DOHH2 (cell line): ENCODE results near the gene ATXN7L1.

Experiments used
- H3F3A ChIP-seq: fragments of 200-600 bp; sonication (generic), shearing (Covaris generic); 2 replicates; pipeline ENCODE4 v1.6.0; 2016; ENCODE audit warnings: antibody characterized with exemption, mild to moderate bottlenecking; ENCODE audit not compliant: control insufficient read depth, insufficient read depth
- H3K27ac ChIP-seq: fragments of 200-600 bp; sonication (generic); 2 replicates; pipeline ENCODE4 v1.5.1; 2014; ENCODE audit warnings: low read depth, mild to moderate bottlenecking, low read length, moderate library complexity
- H3K27me3 ChIP-seq: fragments of 200-600 bp; sonication (generic); 2 replicates; pipeline ENCODE4 v1.6.1; 2014; ENCODE audit warnings: mild to moderate bottlenecking, low read length, mixed read lengths; ENCODE audit not compliant: control insufficient read depth
- H3K36me3 ChIP-seq: fragments of 200-600 bp; sonication (generic); 2 replicates; pipeline ENCODE4 v1.6.1; 2014; ENCODE audit warnings: mild to moderate bottlenecking, low read length, moderate library complexity, mixed read lengths; ENCODE audit not compliant: control insufficient read depth
- H3K4me1 ChIP-seq: fragments of 200-600 bp; sonication (generic); 2 replicates; pipeline ENCODE4 v1.6.1; 2014; ENCODE audit warnings: mild to moderate bottlenecking, low read length, mixed read lengths; ENCODE audit not compliant: control insufficient read depth
- H3K4me2 ChIP-seq: fragments of 200-600 bp; sonication (generic); 2 replicates; pipeline ENCODE4 v1.6.0; 2014; ENCODE audit warnings: mild to moderate bottlenecking, low read length, moderate library complexity
- H3K4me3 ChIP-seq: fragments of 200-600 bp; sonication (generic); 2 replicates; pipeline ENCODE4 v1.5.1; 2014; ENCODE audit warnings: mild to moderate bottlenecking, low read length, mixed read lengths
- H3K79me2 ChIP-seq: fragments of 200-600 bp; sonication (generic); 2 replicates; pipeline ENCODE4 v1.6.1; 2014; ENCODE audit warnings: mild to moderate bottlenecking, low read length, mixed read lengths; ENCODE audit not compliant: control insufficient read depth
- H3K9me2 ChIP-seq: fragments of 200-600 bp; sonication (generic); replicated peaks from 2 replicates; pipeline ENCODE4 v1.6.1; 2014; ENCODE audit warnings: mild to moderate bottlenecking, low read length, mixed read lengths; ENCODE audit not compliant: control insufficient read depth
- H3K9me3 ChIP-seq: fragments of 200-600 bp; sonication (generic); 2 replicates; pipeline ENCODE4 v1.6.1; 2014; ENCODE audit warnings: antibody characterized with exemption, low read length, mixed read lengths; ENCODE audit not compliant: control insufficient read depth, insufficient read depth
- H4K20me1 ChIP-seq: fragments of 200-600 bp; sonication (generic); 2 replicates; pipeline ENCODE4 v1.6.0; 2014; ENCODE audit warnings: low read depth, mild to moderate bottlenecking, antibody characterized with exemption, low read length, moderate library complexity; ENCODE audit not compliant: control insufficient read depth, insufficient read depth
- CTCF ChIP-seq: fragments of 200-600 bp; sonication (generic); IDR thresholded peaks from one replicate; pipeline ENCODE4 v1.5.1; 2014; ENCODE audit warnings: antibody characterized with exemption, mild to moderate bottlenecking, low read depth, low read length; ENCODE audit not compliant: poor library complexity, severe bottlenecking
- EZH2phosphoT487 ChIP-seq: fragments of 200-600 bp; sonication (generic); IDR thresholded peaks from 2 replicates; pipeline ENCODE4 v1.6.1; 2017; ENCODE audit warnings: borderline replicate concordance, mild to moderate bottlenecking, antibody characterized with exemption, low read length, moderate library complexity, mixed read lengths

ATXN7L1 gene

GRCh38 chr7:105787793-105788192, 88.6 kb downstream of the ATXN7L1 start:
- Histone ChIP-seq H3K36me3 (no peaks in the 10 kb centered on the region), H3K9me3 (no peaks in the 10 kb centered on the region), H3F3A (no peaks in the 10 kb centered on the region), H3K4me1 (no peaks in the 10 kb centered on the region), H4K20me1 (no peaks in the 10 kb centered on the region), H3K27ac (no peak overlapping the region), H3K27me3 (no peaks in the 10 kb centered on the region), H3K4me2 (no peak overlapping the region), H3K9me2 (no peaks in the 10 kb centered on the region), H3K79me2 (no peaks in the 10 kb centered on the region), H3K4me3 (no peak overlapping the region)
- TF ChIP-seq EZH2phosphoT487, result no peak
- TF ChIP-seq CTCF, result no peak

- Histone ChIP-seq H3K27me3 (no peaks in the 10 kb centered on the region), H3K27ac (no peak overlapping the region), H3K36me3 (no peaks in the 10 kb centered on the region), H3K4me1 (no peaks in the 10 kb centered on the region), H4K20me1 (no peaks in the 10 kb centered on the region), H3F3A (no peaks in the 10 kb centered on the region), H3K9me2 (no peaks in the 10 kb centered on the region), H3K4me2 (no peak overlapping the region), H3K79me2 (no peaks in the 10 kb centered on the region), H3K4me3 (no peak overlapping the region), H3K9me3 (no peaks in the 10 kb centered on the region)
- no peak for TF ChIP-seq CTCF
- no peak for TF ChIP-seq EZH2phosphoT487
Observed at GRCh38 chr7:105786520-105787470, 89.6 kb downstream of the ATXN7L1 start.

- H3K79me2 ChIP-seq, result no peaks in the 10 kb centered on the region
- no peak overlapping the region for H3K27ac ChIP-seq
- TF ChIP-seq CTCF (no peak), EZH2phosphoT487 (no peak)
- no peaks in the 10 kb centered on the region for H3K9me2 ChIP-seq
- peaks cover 18% of the 10 kb centered on the region for H3K27me3 ChIP-seq
- no peak overlapping the region for H3K4me2 ChIP-seq
- H4K20me1 ChIP-seq, result no peaks in the 10 kb centered on the region
- no peaks in the 10 kb centered on the region for H3K36me3 ChIP-seq
- H3K4me1 ChIP-seq, result no peaks in the 10 kb centered on the region
- H3F3A ChIP-seq, result no peaks in the 10 kb centered on the region
- no peaks in the 10 kb centered on the region for H3K9me3 ChIP-seq
- H3K4me3 ChIP-seq, result no peak overlapping the region
Observed at GRCh38 chr7:105782391-105783042, 93.9 kb downstream of the ATXN7L1 start.
